HG02763 (cell line): ENCODE measurements around the gene PFN3.
"Not testable (repeated sequence)": the region's sequence is repeated elsewhere in the genome, so short reads cannot be mapped to it uniquely, and the experiment has no call there.

Experiments used
- ATAC-seq: cut with Tn5 transposase; IDR thresholded peaks from one replicate; pipeline ENCODE4 v1.9.1; 2021; ENCODE audit warnings: mild to moderate bottlenecking, moderate library complexity; ENCODE audit not compliant: unreplicated experiment

Gene PFN3

DNA sequence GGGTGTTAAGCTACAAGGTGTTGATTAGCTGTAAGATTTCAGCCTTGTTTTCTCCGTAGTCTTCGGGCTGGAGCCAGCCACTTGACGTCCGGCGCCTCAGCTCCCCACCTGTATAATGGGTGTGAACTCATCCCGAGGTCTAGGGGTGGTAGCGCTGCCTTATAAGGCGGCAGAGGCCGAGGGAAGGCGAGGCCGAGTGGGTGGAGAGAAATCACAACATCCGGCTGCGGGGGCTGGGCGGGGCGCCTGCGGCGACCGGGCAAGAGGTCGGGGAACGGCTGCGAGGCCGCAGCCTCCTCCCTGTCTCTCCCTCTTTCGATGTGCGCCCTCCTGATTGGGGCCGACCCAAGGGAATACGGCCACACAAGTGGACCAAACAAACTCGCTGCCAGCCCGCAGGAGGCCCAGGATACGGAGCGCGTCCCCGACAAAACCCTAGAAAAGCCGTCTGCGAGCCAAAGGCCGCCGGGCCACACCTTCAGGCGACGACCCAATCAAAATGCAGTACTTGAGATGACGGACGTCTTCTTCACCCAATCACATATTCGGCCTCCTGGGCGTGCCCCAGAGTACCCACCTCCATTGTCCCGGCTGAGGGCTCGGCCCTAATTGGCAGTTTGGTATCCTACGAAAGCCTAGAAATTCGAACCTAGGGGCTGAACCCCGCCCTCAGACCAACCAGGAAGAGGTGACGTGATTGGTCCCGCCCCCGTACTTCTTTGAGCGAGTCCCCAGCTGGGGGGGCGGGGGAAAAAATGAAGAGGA is 25.5 kb upstream of the PFN3 start:
- ATAC-seq = peak; percentile 77

GRCh38 chr5:177425196-177425800 is 24.8 kb upstream of the PFN3 start:
- no peak for ATAC-seq

DNA sequence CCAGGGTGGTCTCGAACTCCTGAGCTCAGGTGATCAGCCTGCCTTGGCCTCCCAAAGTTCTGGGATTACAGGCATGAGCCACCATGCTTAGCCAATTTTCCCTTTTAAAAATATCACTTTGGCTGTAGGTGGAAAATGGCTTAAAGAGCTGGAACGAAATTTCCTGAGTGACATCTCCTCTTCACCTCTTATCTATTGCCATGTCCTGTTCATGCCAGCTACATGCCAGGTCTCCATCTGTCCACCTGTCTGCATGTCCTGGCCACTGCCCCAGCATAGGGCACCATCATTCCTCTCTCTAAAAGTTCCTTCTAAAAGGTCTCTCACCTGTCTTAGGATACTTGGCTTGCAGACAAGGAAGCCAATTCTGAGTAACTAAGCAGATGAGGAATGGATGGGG is 23.2 kb upstream of the PFN3 start:
- no peak for ATAC-seq

- ATAC-seq = no peak
Measured at GRCh38 chr5:177421062-177421798, 20.8 kb upstream of the PFN3 start.

- not testable (repeated sequence) for ATAC-seq
Measured at GRCh38 chr5:177420472-177420871, 20.0 kb upstream of the PFN3 start.

- ATAC-seq = no peak
Measured at GRCh38 chr5:177419046-177419445, 18.6 kb upstream of the PFN3 start.

DNA sequence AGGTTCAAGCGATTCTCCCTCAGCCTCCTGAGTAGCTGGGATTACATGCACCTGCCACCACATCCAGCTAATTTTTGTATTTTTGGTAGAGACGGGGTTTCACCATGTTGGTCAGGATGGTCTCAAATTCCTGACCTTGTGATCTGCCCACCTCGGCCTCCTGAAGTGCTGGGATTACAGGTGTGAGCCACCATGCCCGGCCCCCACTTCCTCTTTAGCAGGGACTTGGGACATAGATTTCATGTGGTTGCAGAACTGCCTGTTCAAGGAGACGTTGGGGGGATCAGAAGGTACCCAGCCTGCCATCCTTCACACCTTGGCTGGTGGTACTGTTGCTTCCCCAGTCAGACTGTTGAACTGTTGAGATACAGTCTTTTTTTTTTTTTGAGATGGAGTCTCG is 16.6 kb upstream of the PFN3 start:
- ATAC-seq = not testable (repeated sequence)

DNA sequence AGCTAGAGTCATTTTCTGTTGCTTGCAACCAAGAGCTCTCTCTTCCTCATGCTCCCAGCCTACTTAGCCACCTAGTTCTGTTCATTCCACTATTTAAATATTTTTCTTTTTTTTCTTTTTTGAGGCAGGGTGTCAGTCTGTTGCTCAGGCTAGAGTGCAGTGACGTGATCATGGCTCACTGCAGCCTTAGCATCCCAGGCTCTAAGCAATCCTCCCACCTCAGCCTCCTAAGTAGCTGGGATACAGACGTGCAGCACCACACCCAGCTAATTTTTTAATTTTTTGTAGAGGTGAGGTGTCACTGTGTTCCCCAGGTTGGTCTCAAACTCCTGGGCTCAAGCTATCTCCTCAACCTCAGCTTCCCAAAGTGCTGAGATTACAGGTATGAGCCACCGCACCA is 14.0 kb upstream of the PFN3 start:
- no peak for ATAC-seq

GRCh38 chr5:177412603-177413233 is 12.3 kb upstream of the PFN3 start:
- peak; percentile 53 for ATAC-seq

DNA sequence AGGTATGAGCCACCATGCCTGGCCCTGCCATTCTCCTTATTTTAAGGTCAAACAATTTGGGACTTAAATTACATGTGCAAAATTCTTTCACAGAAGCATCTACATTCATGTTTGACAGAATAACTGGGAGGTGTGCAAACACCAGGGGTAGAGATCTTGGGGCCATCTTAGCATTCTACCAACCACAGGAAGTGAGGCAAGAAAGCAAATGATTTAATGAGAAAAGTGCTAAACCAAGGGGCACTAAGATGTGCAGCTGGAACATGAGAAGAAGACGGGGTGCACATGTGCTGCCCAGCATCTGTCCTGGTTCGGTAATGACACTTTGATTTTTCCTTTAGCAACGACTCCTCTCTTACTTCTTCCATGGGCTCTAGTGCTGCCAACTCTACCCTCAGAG is 10.1 kb upstream of the PFN3 start:
- ATAC-seq = no peak

DNA sequence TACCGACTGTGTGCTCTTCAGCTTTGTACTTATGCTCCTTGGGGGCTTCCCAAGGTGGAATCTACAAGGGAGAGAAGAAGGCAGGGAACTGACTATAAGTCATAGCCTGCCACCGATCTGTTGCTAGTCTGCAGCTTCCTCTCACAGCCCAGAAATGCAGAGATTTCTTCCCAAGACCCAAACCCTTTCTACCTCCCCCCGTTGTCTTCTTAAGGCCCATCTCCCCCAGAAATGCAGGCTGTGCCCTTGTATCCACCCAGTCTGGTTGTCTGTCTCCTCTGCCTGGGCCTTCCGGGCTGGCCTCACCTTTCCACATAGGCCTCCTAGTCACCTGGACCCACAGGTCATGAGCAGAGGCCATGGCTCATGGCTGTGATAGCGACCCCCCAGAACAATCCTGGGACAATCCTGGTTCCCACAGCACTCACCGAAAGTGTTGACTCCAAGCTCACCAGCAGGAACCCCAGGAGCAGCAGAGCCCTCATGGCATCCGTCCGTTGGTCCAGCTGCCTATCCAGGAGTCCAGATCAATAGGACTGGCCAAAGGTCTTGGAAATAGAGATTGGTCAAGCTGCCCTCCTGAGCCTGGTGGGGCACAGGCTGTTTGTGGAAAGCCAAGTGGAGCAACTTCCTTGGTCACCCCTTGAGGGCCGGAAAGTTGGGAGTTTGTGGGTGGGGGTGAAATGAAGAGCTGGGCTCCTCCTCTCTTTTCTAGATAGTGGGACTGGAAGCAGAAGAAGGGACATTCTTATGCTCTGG is 8.8 kb upstream of the PFN3 start, which contains the start of gene F12:
Gene F12 (minus strand): TSS at position 522 of the 759 bp plus-strand sequence. CDS start 37 bp downstream, at position 485.
- ATAC-seq = no peak

- no peak for ATAC-seq
Measured at GRCh38 chr5:177405805-177406204, 5.3 kb upstream of the PFN3 start.

DNA sequence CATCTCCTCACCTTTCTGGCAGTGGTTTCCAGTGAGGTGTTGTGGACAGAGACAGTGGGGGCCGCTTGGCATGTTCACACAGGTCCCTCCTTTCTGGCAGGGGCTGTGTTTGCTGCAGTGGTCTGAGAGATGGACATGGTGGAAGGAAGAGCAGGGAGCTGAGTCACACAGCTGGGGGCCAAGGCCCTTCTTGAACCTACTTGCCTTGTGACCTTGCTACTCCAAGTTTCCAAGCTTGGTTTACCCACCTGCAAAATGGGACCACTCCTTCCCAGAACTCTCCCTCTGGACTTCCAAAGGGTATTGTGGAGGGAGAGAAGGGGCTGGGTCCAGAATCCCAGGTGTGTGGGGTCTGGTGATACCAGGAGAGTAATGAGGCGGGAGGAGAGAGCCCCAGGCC is 4.9 kb upstream of the PFN3 start:
- ATAC-seq = no peak

GRCh38 chr5:177404641-177405179 is 4.2 kb upstream of the PFN3 start:
- ATAC-seq = no peak

- peak; percentile 71 for ATAC-seq
Measured at GRCh38 chr5:177403792-177404640, 3.6 kb upstream of the PFN3 start.

- peak; percentile 17 for ATAC-seq
Measured at GRCh38 chr5:177403102-177403791, 2.8 kb upstream of the PFN3 start.

DNA sequence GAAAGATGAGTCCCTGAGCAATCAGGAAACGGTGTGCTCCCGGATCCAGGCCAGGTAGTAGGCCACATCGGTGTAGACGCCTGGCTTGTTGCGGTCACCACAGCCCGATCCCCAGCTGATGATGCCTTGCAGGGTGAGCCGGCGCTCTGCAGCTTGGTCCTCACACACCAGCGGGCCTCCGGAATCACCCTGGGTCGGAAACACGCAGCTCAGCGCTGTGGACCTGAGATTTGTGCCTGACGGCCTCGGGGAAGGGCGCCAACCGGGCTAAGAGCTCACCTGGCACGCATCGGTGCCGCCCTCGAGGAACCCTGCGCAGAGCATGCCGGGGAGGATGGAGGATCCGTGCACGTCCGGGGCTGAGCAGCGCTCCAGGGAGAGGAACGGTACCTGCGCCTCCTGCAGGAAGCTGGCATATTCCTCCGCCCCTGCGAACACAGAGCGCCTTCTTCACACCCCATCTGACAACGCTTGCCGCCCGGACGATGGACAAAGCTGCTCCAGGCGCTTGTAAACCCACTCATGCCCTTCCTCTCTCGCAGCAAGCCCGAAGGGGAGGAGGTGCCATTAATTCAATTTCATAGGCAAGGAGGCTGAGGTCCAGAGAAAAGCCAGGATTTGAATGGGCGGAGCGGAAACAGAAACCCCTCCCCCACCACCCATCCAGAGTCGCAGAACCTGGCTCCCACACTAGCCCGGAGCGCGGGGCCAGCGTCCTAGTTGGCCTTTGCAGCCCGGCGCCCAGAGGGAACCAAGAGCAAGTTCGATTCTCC is 2.0 kb upstream of the PFN3 start:
- ATAC-seq = no peak

DNA sequence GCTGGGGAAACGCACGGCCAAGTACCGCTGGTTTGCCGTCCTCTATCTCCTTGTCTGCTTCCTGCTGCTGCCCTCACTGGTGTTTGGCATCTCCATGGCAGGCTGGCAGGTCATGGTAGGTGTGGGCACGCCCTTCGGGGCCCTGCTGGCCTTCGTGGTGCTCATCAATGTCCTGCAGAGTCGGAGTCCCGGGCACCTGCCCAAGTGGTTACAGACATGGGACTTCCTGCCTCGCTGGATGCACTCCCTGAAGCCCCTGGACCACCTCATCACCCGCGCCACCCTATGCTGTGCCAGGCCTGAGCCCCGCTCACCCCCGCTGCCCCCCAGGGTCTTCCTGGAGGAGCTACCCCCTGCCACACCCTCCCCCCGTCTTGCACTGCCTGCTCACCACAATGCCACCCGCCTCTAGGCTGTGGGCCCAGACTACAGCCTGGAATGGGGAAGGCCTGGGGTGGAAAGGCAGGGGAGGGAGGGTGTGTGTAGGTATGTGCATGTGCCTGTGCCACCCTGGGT is 2.5 kb downstream of the PFN3 start:
- ATAC-seq = no peak
